ENCODE results near the gene NOX4. TPM values are rescaled to one million over a fixed set of nuclear protein-coding genes. Genes with fewer than 3 reads are reported as not detected.

The NOX4 gene
- total and polyA plus RNA-seq, 9 of the 15 experiments (the other 6 are each of a cell fraction or from before 2014, with no cell fraction given): not detected

DNA sequence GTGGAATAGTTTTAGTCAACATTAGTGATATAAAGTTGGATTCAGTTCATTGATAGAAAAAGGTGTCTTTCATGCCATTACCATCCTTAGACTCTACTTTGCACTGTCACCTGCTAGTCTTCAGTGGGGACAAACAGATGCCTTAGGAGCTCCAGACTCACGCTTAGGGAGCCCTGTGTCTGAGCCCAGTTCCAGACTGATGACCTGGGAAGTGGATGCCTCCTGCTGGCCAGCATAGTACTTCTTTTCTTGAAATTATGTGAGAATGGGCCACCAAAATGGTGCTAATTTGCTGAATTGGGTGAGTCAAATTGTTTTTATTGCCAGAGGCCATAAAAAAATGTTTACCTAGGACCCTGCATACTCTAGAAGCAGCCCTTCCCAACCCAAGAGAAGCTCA is 53.9 kb downstream of the NOX4 start (continued):
- TF ChIP-seq SIN3A (IDR thresholded peaks at IDR 0.05; ENCODE audit: borderline replicate concordance in 2 of 2, control insufficient read depth in 1 of 2, low read depth in 2 of 2, low read length in 2 of 2) (no peak), PHF20 (IDR thresholded peaks at IDR 0.05; ENCODE audit: partially characterized antibody) (no peak)
- TF ChIP-seq, protein P1, sequence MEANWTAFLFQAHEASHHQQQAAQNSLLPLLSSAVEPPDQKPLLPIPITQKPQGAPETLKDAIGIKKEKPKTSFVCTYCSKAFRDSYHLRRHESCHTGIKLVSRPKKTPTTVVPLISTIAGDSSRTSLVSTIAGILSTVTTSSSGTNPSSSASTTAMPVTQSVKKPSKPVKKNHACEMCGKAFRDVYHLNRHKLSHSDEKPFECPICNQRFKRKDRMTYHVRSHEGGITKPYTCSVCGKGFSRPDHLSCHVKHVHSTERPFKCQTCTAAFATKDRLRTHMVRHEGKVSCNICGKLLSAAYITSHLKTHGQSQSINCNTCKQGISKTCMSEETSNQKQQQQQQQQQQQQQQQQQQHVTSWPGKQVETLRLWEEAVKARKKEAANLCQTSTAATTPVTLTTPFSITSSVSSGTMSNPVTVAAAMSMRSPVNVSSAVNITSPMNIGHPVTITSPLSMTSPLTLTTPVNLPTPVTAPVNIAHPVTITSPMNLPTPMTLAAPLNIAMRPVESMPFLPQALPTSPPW (CRISPR knock-in tag; IDR thresholded peaks at IDR 0.05): no peak
- TF ChIP-seq, protein P2, sequence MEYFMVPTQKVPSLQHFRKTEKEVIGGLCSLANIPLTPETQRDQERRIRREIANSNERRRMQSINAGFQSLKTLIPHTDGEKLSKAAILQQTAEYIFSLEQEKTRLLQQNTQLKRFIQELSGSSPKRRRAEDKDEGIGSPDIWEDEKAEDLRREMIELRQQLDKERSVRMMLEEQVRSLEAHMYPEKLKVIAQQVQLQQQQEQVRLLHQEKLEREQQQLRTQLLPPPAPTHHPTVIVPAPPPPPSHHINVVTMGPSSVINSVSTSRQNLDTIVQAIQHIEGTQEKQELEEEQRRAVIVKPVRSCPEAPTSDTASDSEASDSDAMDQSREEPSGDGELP (CRISPR knock-in tag; IDR thresholded peaks at IDR 0.05; ENCODE audit: borderline replicate concordance): no peak

GRCh38 chr11:89436071-89436470 is 55.1 kb downstream of the NOX4 start:
- Histone ChIP-seq H3K36me3 (ENCODE audit: control insufficient read depth, insufficient read depth, low read length) (no peaks in the 10 kb centered on the region), H2AFZ (ENCODE audit: low read depth, low read length) (no peak overlapping the region), H3K4me2 (ENCODE audit: insufficient read depth, low read length) (no peak overlapping the region), H3K9me1 (ENCODE audit: control insufficient read depth, insufficient read depth, low read length) (no peaks in the 10 kb centered on the region), H3K79me2 (ENCODE audit: control insufficient read depth, insufficient read depth, low read length) (no peaks in the 10 kb centered on the region), H3K4me1 (replicated peaks in 1 of 2; ENCODE audit: control insufficient read depth in 2 of 2, insufficient read depth in 2 of 2, low read length in 2 of 2) (no peaks in the 10 kb centered on the region), H3K27ac (ENCODE audit: extremely low read depth, low read depth, low read length) (no peak overlapping the region), H3K4me3 (no peak overlapping the region), H3K9me3 (replicated peaks; ENCODE audit: control insufficient read depth, insufficient read depth, low read depth, low read length) (no peaks in the 10 kb centered on the region; the same call in 1 of the 2 replicates), H3K9ac (ENCODE audit: insufficient read depth in 1 of 2, low read depth in 2 of 2, low read length in 2 of 2) (no peak overlapping the region), H3K27me3 (ENCODE audit: control insufficient read depth in 2 of 2, insufficient read depth in 2 of 2, low read length in 2 of 2) (no peaks in the 10 kb centered on the region), H4K20me1 (replicated peaks; ENCODE audit: control insufficient read depth, insufficient read depth, low read length) (no peaks in the 10 kb centered on the region)
- WGBS (ENCODE audit: insufficient coverage, low coverage, missing lambda C conversion rate): 2% methylated on average over 3 of the region's 3 CpGs
- no TSS peak for BruUV-seq (replicated peaks)
- FAIRE-seq (no peak), DNase-seq (ENCODE audit: extremely low read depth in 1 of 4, low spot score in 3 of 4) (no peak), ATAC-seq (no peak)
- POLR2A ChIA-PET: no interaction called here
- intact Hi-C loops (cut with micrococcal nuclease): no loop called here
- CTCF ChIA-PET (ENCODE audit: low intra/inter-chr PET ratio): no interaction called here
- TF ChIP-seq ZBTB17 (CRISPR knock-in tag; IDR thresholded peaks at IDR 0.05) (no peak), ZNF140 (CRISPR knock-in tag; IDR thresholded peaks at IDR 0.05) (no peak), EHMT2 (IDR thresholded peaks at IDR 0.05) (no peak), RB1 (IDR thresholded peaks at IDR 0.05; ENCODE audit: low read depth) (no peak), ZKSCAN1 (IDR thresholded peaks at IDR 0.05; ENCODE audit: low read depth, low read length) (no peak), ATF4 (CRISPR knock-in tag; IDR thresholded peaks at IDR 0.05) (no peak), IRF1 (CRISPR knock-in tag; IDR thresholded peaks at IDR 0.05; ENCODE audit: borderline replicate concordance) (no peak), ESRRB (CRISPR knock-in tag; IDR thresholded peaks at IDR 0.05; ENCODE audit: borderline replicate concordance) (no peak), FOSL1 (tag; conservative IDR thresholded peaks at IDR 0.05) (no peak)
- TF ChIP-seq, protein P3, sequence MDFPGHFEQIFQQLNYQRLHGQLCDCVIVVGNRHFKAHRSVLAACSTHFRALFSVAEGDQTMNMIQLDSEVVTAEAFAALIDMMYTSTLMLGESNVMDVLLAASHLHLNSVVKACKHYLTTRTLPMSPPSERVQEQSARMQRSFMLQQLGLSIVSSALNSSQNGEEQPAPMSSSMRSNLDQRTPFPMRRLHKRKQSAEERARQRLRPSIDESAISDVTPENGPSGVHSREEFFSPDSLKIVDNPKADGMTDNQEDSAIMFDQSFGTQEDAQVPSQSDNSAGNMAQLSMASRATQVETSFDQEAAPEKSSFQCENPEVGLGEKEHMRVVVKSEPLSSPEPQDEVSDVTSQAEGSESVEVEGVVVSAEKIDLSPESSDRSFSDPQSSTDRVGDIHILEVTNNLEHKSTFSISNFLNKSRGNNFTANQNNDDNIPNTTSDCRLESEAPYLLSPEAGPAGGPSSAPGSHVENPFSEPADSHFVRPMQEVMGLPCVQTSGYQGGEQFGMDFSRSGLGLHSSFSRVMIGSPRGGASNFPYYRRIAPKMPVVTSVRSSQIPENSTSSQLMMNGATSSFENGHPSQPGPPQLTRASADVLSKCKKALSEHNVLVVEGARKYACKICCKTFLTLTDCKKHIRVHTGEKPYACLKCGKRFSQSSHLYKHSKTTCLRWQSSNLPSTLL (IDR thresholded peaks at IDR 0.05): no peak
- in situ Hi-C loops (cut with MboI): no loop called here

Measured in K562 (cell line).